Activated CD4-positive, CD25-positive, alpha-beta regulatory T cell treated with anti-CD3 and anti-CD28 coated beads, Interleukin-2, amount 50 U/mL, for 24 hours (primary cell): ENCODE results near the gene CPT1B.
A peak's percentile ranks its signal among the peaks of the same experiment; 100 is the strongest.

Experiments used
- ATAC-seq, 2 donors: fragments of 150-1000 bp; cut with Tn5 transposase; one replicate each; pipeline ENCODE4 v1.10.0; 2021; ENCODE audit warnings: mild to moderate bottlenecking in 1 of 2, moderate library complexity in 1 of 2

The CPT1B gene

GRCh38 chr22:50584106-50585096, 6.2 kb upstream of the CPT1B start:
- ATAC-seq, result no peak

GRCh38 chr22:50583294-50583861, 5.2 kb upstream of the CPT1B start:
- peak; percentile 6 to 8 for ATAC-seq

- ATAC-seq, result peak; percentile 93
Measured at GRCh38 chr22:50582493-50583293, 4.5 kb upstream of the CPT1B start, which contains the start of gene CHKB. CHKB (minus strand) TSS chr22:50582849; CDS start chr22:50582781, 68 bp downstream.

- ATAC-seq, result no peak
Measured at GRCh38 chr22:50581950-50582492, 3.8 kb upstream of the CPT1B start.

GRCh38 chr22:50581031-50581949, 3.1 kb upstream of the CPT1B start:
- no peak for ATAC-seq

- ATAC-seq, result no peak
Measured at GRCh38 chr22:50579752-50580151, 1.5 kb upstream of the CPT1B start.

GRCh38 chr22:50578776-50579310, 616 bp upstream of the CPT1B start:
- ATAC-seq, result no peak

- ATAC-seq, result no peak
Measured at GRCh38 chr22:50577697-50577986, 585 bp downstream of the CPT1B start.

GRCh38 chr22:50576806-50577696, 1.2 kb downstream of the CPT1B start:
- ATAC-seq, result no peak

- ATAC-seq, result no peak
Measured at GRCh38 chr22:50576070-50576469, 2.2 kb downstream of the CPT1B start.

GRCh38 chr22:50575426-50575941, 2.7 kb downstream of the CPT1B start:
- no peak for ATAC-seq

- no peak for ATAC-seq
Measured at GRCh38 chr22:50574383-50574755, 3.9 kb downstream of the CPT1B start.

GRCh38 chr22:50573491-50574382, 4.5 kb downstream of the CPT1B start:
- ATAC-seq, result no peak

- no peak for ATAC-seq
Measured at GRCh38 chr22:50572965-50573364, 5.3 kb downstream of the CPT1B start.

- ATAC-seq, result no peak
Measured at GRCh38 chr22:50571264-50572175, 6.7 kb downstream of the CPT1B start.

GRCh38 chr22:50570861-50571260, 7.4 kb downstream of the CPT1B start:
- no peak for ATAC-seq

GRCh38 chr22:50569896-50570535, 8.2 kb downstream of the CPT1B start:
- no peak for ATAC-seq

GRCh38 chr22:50569041-50569459, 9.2 kb downstream of the CPT1B start:
- ATAC-seq, result no peak
